Endodermal cell (in vitro differentiated cells): ENCODE measurements around the gene GPATCH8. TPM values are rescaled to one million over a fixed set of nuclear protein-coding genes. Genes with fewer than 3 reads are reported as not detected.

Experiments
- DNase-seq: peaks from one replicate; pipeline ENCODE4 v3.0.0-alpha.2; 2017
- H3K27ac ChIP-seq: 2 replicates; pipeline ENCODE4 v1.5.1; 2013; ENCODE audit warnings: mild to moderate bottlenecking, low read depth, low read length, moderate library complexity
- H3K27me3 ChIP-seq: 2 replicates; pipeline ENCODE4 v1.6.1; 2013; ENCODE audit warnings: mild to moderate bottlenecking, low read length, moderate library complexity; ENCODE audit not compliant: insufficient read depth, control insufficient read depth, poor library complexity, severe bottlenecking
- H3K36me3 ChIP-seq: 2 replicates; pipeline ENCODE4 v1.7.0; 2013; ENCODE audit warnings: mild to moderate bottlenecking, low read length, moderate library complexity; ENCODE audit not compliant: control insufficient read depth, insufficient read depth
- H3K4me1 ChIP-seq: one replicate; pipeline ENCODE4 v1.7.0; 2013; ENCODE audit warnings: low read length; ENCODE audit not compliant: control insufficient read depth, insufficient read depth
- H3K4me3 ChIP-seq: 2 replicates; pipeline ENCODE4 v1.5.1; 2013; ENCODE audit warnings: mild to moderate bottlenecking, low read length, moderate library complexity
- H3K9ac ChIP-seq: 2 replicates; pipeline ENCODE4 v1.6.1; 2013; ENCODE audit warnings: mild to moderate bottlenecking, low read length, moderate library complexity; ENCODE audit not compliant: poor library complexity, severe bottlenecking; ENCODE audit errors: extremely low read depth
- H3K9me3 ChIP-seq: 2 replicates; pipeline ENCODE4 v1.6.1; 2013; ENCODE audit warnings: mild to moderate bottlenecking, low read length, moderate library complexity; ENCODE audit not compliant: control insufficient read depth
- H3K27ac Mint-ChIP-seq: 2 replicates; pipeline ENCODE4 v1.8.0; 2020; ENCODE audit warnings: mixed read lengths
- H3K27me3 Mint-ChIP-seq: 2 replicates; pipeline ENCODE4 v1.8.0; 2021; ENCODE audit warnings: mild to moderate bottlenecking, mixed read lengths; ENCODE audit not compliant: insufficient read depth
- H3K36me3 Mint-ChIP-seq: 2 replicates; pipeline ENCODE4 v1.8.0; 2020; ENCODE audit warnings: low read depth, mixed read lengths
- H3K4me1 Mint-ChIP-seq: 2 replicates; pipeline ENCODE4 v1.8.0; 2020; ENCODE audit warnings: mixed read lengths
- H3K4me3 Mint-ChIP-seq: 2 replicates; pipeline ENCODE4 v1.8.0; 2020; ENCODE audit warnings: mild to moderate bottlenecking, moderate library complexity, mixed read lengths
- H3K9me3 Mint-ChIP-seq: 2 replicates; pipeline ENCODE4 v1.8.0; 2020; ENCODE audit warnings: mild to moderate bottlenecking, mixed read lengths
- CTCF ChIP-seq: fragments of 200-600 bp; sonication (generic); conservative IDR thresholded peaks from 2 replicates; pipeline ENCODE4 v1.5.0; 2021; ENCODE audit warnings: antibody characterized with exemption, mild to moderate bottlenecking
- WGBS, 2 experiments: methylation state at CpG; one replicate each; pipeline versions ENCODE4 v1.1.5 to v1.1.7; 2013; ENCODE audit warnings: missing lambda C conversion rate in 2 of 2, mixed read lengths in 1 of 2; ENCODE audit not compliant: insufficient coverage in 1 of 2, insufficient read length in 1 of 2; 5-methylcytosine and 5-hydroxymethylcytosine counted together
- total RNA-seq, 2 donors: library from RNA; stranded (reverse); fragmentation: NEBNext Ultra II Directional in 1 of 2; extraction: Animal tissue kit (Norgen Biotek cat#: 25700) in 1 of 2; gene quantifications; 2 replicates in 1 of 2; 3 replicates in 1 of 2; pipeline ENCODE4 v1.2.1, GENCODE V29; 2021

GPATCH8 gene
- total RNA-seq, 2 donors from 2014 or later, result 49.9 to 55.2 TPM

- peaks cover 19% of the 10 kb centered on the region for H3K36me3 Mint-ChIP-seq
- no peak overlapping the region for H3K9ac ChIP-seq
- H3K9me3 Mint-ChIP-seq, result no peaks in the 10 kb centered on the region
- H3K27me3 ChIP-seq, result peaks cover 2% of the 10 kb centered on the region
- peaks cover 19% of the 10 kb centered on the region for H3K36me3 ChIP-seq
- peaks cover 11% of the 10 kb centered on the region for H3K27me3 Mint-ChIP-seq
- DNase-seq, result no peak
- H3K4me1 ChIP-seq, result no peaks in the 10 kb centered on the region
- no peak overlapping the region for H3K27ac ChIP-seq
- WGBS, 2 experiments, result 94 to 96% methylated on average over 6 to 9 of the region's 9 CpGs
- no peak for TF ChIP-seq CTCF
- H3K4me3 ChIP-seq, result no peak overlapping the region
- H3K27ac Mint-ChIP-seq, result no peak overlapping the region
- peaks cover 9% of the 10 kb centered on the region for H3K4me1 Mint-ChIP-seq
- no peaks in the 10 kb centered on the region for H3K9me3 ChIP-seq
- no peak overlapping the region for H3K4me3 Mint-ChIP-seq
Observed at GRCh38 chr17:44348234-44348987, 154.8 kb downstream of the GPATCH8 start.

Other genes starting within 250 kb of the GPATCH8 start
- under 1 TPM in 1 of 2 donors, not detected in 1; 0.04 TPM for gene SLC4A1, start 235.3 kb downstream of the GPATCH8 start, total RNA-seq
- gene RUNDC3A, start 194.8 kb downstream of the GPATCH8 start, total RNA-seq, result 1 to 10 TPM; 1.0 to 2.1 TPM
- 100 to 1,000 TPM; 191 to 201 TPM for gene SLC25A39, start 178.6 kb downstream of the GPATCH8 start, total RNA-seq
- 100 to 1,000 TPM; 178 to 205 TPM for gene GRN, start 158.1 kb downstream of the GPATCH8 start, total RNA-seq
- 10 to 100 TPM; 45.7 to 51.9 TPM for gene FAM171A2, start 139.6 kb downstream of the GPATCH8 start, total RNA-seq
- gene ITGA2B, start 113.8 kb downstream of the GPATCH8 start, total RNA-seq, result 1 to 10 TPM; 5.2 to 8.5 TPM
- 10 to 100 TPM; 20.6 to 21.9 TPM for gene FZD2, start 54.1 kb upstream of the GPATCH8 start, total RNA-seq
- 1 to 10 TPM; 1.4 to 3.7 TPM for gene MEIOC, start 153.1 kb upstream of the GPATCH8 start, total RNA-seq
- gene CCDC43, start 186.4 kb upstream of the GPATCH8 start, total RNA-seq, result 10 to 100 TPM; 35.7 to 38.1 TPM
- 10 to 100 TPM; 31.1 to 44.9 TPM for gene DBF4B, start 205.3 kb upstream of the GPATCH8 start, total RNA-seq